ENCODE results near the gene CRHR1.

The CRHR1 gene

DNA sequence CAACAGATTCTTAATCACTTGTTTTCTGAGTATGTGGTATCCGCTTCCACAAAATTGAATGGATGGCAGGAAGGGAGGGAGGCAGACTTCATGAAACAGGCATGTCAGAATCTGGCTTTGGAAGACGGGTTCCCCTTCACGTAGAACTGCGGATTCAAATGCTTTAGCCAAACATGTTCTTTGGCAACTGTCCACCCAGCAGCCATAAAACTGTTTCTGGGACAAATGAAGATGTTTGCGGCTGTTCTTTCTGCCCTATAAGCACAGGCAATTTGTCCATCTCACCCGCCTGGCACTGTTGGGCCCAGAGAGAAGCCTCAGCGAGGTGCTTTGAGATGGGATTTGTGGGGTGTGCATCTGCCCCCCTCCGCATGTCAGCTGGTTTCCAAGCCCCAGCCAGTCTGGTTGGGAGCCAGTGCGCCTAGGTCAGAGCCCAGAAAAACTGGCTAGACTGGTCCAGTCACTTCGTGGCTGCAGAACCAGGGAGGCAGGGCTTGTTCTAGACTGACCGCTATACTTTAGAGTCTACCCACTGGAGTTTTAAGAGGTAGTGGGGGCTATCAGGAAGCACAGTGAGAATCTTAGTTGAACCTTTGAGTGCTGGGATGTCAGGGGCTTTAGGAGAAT lies 6.3 kb downstream of the CRHR1 start:
- DNase-seq (ENCODE audit: low spot score): no peak

DNA sequence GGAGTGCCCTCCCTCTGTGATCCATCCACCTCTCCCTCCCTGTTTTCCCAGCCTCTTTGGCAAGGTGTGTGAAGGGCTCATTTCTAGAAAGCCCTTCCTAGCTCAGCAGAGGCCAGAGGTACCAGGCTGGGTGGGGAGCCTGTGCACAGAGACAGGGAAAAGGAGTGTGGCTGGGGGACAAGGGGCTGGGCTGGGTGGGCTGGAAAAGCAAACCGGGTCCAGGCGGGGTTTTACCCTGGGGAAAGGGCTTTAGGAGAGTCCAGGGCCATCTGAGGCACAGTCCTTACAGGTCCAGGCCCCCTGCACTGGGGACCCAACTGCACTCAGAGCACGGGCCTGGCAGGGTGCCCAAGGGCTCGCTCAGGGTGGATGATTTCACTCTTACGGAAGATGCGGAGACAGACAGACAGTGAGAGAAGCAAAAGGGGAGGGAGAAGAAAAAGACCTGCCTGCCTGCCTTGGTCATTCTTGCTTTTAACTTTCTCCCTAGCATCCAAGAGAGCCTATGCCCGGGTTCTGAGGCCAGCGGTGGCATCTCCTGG lies 7.0 kb downstream of the CRHR1 start:
- DNase-seq (ENCODE audit: low spot score): no peak

DNA sequence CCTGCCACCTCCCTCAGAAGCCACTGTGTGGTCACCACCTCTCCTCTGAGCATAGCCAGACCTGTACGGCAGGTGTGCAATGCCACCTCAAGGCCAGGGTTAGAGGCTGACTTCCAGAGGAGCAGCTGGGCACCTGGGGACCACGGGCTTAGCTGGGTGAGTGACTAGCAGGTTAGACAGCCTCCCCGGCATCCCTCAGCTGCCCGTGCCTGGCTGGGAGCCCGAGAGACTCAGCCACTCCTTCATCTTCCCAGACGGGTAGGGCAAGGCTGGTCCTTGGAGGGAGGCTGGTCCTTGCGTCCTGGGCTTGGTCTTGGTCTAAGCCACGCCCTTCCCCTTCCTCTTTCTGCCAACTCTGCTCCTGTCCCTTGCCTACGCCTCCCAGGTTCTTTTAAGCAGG lies 7.8 kb downstream of the CRHR1 start:
- DNase-seq (ENCODE audit: low spot score): no peak

DNA sequence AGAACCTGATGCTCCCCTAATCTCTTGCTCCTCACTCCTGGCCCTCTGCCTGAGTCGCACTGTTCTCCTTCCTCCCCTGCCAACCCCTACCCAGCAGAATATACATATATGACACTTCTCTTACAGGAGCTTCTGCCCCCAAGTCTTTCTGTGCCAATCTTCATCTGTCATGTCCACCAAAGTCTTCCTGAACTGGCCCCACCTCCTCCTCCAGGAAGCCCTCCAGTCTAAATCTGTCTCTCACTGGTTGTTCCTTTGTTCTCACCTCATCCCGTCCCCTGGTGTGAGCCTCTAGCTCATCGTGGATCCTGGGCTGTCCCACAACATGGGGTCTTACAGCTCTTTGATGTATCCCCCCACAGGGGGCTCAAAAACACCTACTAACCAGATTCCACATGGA lies 8.3 kb downstream of the CRHR1 start:
- DNase-seq (ENCODE audit: low spot score): no peak

DNA sequence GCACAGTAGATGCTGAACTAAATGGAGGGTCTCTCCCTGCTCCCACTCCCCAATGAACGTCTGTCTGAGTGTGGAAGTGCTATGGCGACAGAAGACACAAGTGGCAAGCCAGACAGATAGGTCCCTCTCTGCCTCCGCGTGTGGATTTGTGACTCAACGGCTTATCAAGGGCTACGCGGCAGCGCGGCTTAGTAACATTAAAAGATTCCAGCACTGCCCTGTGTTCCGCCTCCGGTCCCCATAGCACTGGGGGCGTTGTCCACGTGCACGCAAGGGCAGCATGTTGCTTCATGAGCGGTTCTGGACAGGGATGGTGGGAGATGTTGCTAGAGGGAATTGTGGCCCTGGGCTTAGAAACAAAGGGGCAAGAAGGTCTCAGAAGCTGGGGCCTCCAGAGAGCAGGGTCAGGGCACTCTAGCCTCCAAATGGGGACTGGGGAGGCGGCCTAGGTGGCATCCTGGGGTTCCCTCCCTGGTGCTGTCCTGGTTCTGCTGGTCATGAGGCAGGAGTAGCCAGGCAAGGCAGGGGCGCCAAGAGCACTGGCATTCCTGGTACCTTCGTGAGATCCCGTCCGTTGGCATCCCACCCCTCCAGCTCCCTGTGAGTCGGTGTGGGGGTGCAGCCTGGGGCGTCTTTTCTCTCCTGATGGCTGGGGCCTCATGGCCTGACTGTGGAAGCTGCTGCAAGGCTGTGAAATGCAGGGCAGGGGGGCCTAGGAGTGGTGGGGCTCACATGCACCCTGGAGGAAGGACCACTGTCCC lies 9.1 kb downstream of the CRHR1 start:
- no peak for DNase-seq (ENCODE audit: low spot score)

DNA sequence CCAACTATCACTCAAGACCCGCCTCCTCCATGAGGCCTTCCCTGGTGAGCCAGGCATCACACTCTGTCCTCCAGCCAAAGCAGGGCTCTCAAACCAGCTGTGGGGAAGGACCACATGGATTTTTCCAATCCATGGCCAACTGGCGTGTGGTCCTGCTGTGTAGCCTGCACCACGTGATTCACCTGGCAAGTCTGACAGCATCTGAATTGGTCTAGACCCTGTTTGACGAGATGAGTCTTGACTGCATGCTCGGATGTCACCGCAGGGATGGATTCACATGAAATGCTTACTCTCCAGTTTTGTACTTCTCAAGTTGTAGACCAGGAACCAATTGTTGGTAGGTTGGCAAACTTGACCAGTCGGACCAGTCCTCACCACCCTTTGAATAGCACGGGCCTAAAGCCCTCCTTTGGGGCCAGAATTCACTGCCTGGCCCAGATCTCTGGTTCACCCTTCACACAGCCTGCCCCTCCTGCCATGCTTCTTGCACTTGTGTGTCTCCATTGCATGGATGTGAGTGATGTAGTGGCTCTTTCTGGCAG lies 9.9 kb downstream of the CRHR1 start:
- no peak for DNase-seq (ENCODE audit: low spot score)

DNA sequence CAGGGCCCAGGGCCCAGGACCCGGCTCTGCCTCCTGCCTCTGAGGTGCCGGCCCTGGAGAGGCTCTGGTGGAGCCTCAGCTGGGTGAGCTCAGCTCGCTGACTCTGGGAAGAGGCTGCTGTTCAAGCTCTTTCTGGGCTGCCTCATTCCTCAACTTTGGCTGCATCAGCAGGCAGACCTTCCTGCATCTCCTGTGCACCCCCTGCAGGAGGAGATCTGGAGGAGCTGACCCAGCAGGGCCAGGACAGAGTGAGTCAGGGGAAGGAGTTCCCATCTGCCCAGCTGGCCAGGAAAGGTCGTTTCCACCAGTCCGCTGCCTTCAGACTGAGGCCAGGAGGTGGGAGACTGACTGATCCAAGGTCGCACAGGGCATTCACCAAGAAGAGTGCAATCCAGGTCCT lies 10.7 kb downstream of the CRHR1 start:
- no peak for DNase-seq (ENCODE audit: low spot score)

DNA sequence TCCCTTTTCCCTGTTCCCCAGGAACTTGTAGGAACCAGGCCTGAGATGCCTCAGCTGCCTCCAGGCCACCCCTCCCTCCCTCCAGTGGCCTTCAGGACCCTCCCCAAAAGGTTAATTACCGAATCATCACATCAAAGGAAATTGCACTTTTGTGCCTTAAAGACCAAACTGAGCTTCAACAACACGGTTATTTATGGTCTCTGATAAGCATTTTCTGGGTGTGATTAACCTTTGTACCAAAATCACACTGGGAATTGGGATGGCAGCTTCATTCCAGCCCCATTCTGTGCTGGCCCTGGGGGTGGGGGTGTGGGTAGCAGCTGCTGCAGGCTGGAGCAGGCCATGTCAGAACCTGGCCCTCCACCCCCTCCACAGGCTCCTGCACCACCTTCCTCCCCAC lies 16.7 kb downstream of the CRHR1 start:
- no peak for DNase-seq (ENCODE audit: low spot score)

DNA sequence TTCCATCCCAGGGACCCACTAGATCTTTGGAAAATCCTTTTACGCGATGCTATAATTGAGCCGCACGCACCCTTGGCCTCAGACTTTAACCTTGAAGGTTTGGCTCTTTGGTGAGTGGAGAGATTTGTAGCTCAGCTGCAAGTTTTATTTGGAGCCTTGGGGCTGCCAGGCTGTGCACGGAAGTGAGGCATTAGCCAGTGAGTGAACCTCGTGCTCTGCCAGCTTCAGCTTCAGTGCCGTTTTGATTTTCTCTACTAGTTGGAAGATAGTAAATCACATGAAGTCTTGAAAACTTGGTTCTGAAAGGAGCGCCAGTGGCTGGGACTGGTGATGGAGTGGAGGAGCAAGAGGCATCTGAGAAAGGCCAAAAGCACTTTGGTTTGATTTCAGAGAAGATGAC lies 17.3 kb downstream of the CRHR1 start:
- no peak for DNase-seq (ENCODE audit: low spot score)

DNA sequence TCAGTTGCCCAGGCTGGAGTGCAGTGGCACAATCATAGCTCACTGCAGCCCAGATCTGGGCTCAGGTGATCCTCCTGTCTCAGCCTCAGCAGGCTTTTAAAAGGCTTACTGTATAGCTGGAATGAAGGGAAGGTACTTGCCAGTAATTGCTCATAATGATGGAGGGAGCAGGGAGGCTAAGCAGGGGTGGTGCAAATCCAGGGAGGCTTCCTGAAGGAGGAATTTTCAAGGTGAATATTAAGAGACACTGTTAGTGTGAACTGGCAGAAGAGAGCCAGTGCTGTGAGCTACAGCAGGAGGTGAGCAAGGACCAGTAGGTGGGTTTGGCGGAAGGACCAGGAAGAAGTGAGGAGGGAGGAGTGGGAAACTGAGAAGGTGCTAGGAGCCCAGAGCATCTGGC lies 24.7 kb downstream of the CRHR1 start:
- no peak for DNase-seq (ENCODE audit: low spot score)

DNA sequence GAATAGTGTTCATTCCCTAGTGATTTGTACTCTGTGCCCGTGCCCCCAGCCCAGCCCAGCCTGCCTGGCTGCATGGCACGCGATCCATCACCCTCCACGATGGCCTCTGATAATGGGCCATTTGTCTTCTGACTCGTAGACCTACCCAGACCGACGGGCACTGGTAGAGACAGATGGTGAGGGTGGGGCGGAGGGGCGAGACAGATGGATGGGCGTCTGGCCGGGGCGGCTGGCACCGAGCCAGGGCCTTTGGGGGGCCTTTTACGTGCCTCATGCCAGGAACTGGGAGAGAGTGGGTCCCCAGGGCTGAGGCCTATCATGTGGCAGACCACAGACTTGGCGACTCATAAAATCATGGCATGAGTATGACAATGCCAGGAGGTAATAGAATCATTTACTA lies 25.4 kb downstream of the CRHR1 start:
- DNase-seq (ENCODE audit: low spot score): no peak

DNA sequence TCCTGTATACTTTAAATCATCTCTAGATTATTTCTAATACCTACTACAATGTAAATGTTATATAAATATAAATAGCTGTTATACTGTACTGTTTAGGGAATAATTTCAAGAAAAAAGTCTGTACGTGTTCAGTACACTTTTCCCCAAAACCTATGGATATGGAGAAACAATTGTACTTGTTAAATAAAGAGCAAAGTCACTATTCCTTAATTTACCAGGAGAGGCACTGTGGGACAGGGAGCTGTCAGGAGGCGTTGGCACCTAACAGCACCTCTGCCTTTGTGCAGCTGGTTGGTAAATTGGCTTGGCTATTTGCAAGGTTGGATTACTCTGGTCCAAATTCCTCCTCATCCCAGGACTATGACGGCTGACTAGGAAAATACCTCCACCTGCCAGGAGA lies 28.0 kb downstream of the CRHR1 start:
- DNase-seq (ENCODE audit: low spot score): no peak

DNA sequence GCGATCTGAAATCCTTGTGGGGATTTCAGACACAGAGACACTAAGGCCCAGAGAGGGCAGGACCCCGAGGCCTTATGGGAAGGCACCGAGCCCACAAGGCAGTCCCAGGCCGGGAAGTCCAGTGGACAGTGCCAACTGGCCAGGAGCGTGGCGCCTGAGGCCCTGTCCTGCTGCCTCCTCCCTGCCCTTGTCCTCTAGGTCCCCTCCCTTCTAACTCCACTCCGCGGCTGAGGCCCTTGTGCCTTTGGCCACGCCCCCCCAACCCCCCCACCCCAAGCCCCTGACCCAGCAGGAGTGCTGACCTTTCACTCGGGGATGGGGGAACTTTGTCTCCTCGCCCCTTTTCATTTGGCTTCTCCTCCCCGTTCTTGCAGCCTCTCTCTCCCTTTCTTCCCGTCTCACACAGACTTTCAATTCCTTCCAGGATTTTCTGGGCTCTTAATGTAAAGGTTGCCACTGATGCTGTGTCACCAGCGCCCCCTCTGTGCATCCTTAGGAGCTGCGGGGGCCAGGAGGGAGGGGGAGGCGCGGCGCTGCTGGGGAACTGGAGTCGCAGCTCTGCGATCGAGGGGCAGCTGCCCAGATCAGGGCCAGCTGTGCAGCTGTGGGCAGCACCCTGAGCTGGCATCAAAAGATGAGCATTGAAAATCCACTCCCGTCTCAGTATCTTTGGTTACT lies 29.1 kb downstream of the CRHR1 start:
- no peak for DNase-seq (ENCODE audit: low spot score)

DNA sequence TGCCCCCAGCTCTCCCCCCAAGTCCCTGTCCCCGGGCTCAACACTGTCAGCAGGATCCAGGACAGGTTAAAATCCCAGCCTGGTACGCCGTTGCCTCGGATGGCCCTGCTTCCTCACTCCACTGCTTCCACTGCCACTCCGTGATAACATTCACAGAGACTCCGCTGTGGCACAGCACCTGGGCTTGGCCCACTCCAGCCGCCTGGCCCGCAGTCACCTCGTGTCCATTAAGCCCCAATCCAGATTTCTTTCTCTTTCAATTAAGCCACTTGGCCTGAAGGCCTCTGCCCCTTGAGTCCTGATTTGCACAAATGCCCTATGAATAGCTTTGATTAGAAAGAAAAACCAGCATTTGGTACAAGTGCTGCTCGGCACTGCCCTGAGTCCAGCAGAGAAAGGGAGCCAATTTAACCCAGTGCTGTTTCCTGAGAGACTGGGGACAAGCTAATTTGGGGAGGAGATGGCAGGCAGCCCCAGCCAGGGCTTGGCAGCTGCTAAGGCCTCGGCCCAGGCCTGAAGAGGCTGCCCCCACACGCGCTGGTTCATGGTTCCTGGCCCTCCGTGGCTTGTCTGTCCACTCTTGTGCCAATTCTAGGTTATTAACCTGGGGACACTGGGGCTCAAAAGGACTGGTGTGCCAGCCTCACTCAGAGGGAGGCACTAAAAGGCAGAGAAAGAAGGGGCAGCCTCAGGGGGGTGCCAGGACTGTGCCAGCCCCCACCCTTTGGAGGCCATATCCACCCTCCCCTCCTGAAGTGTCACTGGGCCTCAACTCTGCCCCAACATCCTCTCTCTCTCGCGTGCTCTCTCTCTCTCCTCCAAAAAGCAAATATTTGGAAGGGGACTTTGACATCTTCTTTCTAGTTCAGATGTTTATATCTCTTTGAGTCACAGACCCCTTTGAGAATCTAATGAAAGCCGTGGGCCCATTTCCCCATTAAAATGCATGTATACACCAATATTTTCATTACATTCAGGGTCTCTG lies 30.8 kb downstream of the CRHR1 start:
- DNase-seq (ENCODE audit: low spot score): no peak

DNA sequence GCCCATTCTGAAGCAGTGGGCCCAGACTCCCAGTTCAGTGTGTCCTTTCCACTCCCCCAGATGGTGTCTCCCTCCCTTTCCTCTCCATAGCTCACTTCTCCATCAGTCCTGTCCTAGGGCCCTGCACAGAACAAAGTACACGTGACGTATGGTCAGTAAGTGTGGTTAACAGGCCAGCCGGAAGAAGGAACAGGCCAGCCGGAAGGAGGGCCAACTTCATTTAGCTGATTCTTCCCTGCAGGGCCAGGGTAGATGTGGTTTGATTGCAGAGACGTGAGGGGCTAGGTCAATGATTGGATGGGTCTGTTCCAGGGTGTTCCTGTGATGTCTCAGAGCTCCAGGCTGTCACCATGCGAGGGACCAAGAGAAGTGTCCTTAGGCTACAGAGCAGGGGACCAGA lies 31.6 kb downstream of the CRHR1 start:
- DNase-seq (ENCODE audit: low spot score): no peak

DNA sequence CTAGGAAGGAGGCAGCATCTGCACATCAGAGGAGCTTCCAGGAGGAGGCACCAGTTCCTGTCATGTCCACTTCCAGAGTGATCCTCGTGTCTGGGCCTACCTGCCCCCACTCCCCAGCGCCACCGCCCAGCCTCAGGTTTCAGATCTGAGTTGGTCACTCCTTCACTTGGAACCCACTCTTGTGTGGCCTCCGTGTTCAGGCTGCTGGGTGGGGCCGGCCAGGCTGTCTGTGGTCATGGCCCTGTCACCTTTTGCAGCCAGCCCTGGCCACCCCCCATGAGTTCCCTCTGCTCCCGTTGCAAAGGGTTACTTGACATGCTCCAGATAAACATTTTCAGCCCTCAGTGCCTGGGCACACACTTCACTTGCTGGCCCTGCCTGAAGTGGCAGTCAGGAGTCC lies 33.9 kb downstream of the CRHR1 start:
- DNase-seq (ENCODE audit: low spot score): no peak

DNA sequence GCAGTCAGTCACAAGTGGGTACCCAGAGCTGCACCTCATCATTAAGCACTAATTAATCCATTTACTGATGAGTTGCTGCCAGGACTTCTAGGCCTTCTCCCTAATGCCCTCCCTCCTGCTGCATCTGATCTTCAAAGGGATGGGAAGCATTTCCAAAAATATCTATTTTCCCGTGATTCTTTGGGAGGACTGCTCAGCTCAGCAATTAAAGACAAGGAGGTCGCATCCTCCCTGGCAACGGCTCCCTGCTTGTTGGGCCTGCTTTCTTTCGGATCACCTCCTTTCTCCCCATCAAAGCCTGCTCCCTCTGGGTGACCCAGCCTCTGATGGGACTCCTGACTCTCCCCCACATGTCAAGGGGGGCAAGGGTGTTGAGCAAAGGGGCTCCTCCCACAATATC lies 34.6 kb downstream of the CRHR1 start:
- no peak for DNase-seq (ENCODE audit: low spot score)

DNA sequence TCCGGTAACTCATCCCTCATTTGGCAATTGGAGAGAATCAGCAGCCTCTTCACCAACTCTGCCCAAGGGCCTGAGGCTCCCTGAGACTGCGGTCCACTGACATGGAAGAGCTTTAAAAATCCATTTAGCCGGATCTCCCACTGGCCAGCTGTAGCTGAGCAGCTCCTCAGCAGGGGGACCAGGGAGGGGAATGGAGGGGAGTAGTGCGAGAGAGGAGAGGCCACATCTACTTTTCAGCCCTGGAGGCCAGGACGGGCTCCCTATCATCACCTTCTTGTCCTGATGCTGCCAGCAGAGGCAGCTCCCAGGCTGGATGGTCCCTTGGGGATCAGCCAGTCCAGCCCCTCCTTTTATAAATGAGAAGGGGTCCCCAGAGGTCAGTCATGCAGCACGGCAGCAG lies 35.5 kb downstream of the CRHR1 start:
- DNase-seq (ENCODE audit: low spot score): no peak

DNA sequence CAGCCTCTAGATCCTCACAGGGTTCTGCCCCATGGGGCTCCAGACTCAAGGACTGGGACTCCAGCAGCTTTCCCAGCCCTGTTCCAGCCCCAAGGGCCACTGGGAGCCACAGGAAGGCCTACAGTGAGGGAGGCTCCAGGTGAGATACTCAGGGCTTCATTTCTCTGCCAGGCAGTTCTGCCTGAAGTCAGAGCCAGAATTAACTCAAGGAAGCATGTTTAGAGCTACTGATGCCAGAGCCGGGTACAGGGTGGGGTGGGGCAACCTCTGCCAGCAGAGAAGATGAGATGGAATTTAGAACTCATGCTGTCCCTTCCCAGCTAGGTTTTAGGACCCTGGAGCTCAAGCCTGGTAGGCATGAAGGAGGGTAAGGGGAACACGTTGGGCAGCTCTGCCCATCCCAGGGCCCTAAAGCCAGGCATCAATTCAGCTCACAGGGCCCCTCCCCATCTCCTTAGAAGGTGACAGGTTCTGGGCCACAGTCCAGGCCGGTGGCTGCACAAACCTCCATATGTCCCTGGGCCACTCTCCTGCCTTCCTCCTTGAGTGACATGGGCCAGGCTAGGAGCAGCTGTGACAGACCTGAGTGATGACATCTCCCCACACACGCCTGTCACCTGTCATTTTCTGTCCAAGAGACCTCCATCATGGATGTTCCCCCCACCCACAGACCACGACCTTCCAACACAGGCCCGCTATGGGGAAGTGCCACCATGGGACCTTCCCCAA lies 36.1 kb downstream of the CRHR1 start:
- DNase-seq (ENCODE audit: low spot score): no peak

DNA sequence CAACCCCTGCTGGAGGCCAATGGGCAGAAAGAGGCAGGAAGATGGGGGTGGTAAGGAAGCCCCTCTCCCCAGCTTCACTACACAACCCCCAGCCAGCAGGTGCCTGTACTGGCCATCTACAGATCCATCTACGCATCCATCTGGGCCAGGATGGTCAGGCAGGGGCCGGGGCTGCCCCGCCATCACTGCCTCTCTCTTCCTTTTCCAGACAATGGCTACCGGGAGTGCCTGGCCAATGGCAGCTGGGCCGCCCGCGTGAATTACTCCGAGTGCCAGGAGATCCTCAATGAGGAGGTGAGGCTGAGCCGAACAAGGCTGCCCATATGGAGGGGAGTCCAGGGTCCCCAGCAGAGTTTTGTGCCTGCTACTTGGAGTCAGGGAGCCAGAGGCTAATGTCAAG lies 37.0 kb downstream of the CRHR1 start:
- DNase-seq (ENCODE audit: low spot score): no peak

DNA sequence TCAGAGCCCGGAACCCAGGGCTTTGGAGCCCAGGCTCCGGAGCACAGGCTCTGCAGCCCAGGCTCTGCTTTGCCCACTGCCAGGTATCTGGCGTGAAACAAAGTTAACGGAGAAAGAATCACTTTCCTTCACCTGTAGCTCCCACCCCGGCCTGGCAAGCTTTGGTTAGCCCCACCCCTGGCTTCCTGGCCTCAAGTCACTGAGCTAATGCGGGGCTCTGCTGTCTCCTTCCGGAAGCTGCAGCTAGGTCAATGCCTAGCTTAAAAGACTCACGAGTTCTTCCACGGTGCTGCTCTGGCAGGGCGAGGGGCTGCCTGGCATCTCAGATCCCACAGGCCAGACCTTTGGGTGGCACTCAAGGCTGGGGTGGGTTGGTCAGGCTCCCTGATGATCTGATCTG lies 39.5 kb downstream of the CRHR1 start:
- DNase-seq (ENCODE audit: low spot score): no peak
